CD4-positive, alpha-beta T cell treated with Interleukin-21 for 1 hour (primary cell): ENCODE results near the gene OR52B2.

ENCODE experiments used
- DNase-seq: peaks from one replicate; pipeline ENCODE4 v3.0.0-alpha.2; 2020

The OR52B2 gene

DNA sequence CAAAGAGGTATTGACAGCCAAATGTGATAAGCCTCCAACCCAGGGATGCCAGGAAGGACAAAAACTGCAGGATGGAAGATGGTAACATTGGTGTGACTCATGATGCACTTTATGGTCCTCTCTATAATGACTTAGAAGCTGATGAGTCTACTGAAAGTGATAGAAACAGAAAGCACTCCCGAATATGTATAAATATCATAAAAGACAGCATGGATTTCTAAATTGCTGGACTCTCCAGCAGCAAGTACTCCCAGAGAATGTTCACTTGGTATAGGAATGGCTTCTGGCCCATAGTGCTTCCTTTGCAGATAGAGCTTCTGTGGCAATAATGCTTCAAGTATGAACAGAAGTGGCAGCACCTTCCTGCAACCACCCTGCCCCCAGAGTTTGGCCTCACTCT, at the start of gene OR52B2:
Gene OR52B2 (minus strand): TSS at position 101 of the 400 bp plus-strand sequence. CDS start 0 bp downstream, at position 101.
- DNase-seq: no peak

DNA sequence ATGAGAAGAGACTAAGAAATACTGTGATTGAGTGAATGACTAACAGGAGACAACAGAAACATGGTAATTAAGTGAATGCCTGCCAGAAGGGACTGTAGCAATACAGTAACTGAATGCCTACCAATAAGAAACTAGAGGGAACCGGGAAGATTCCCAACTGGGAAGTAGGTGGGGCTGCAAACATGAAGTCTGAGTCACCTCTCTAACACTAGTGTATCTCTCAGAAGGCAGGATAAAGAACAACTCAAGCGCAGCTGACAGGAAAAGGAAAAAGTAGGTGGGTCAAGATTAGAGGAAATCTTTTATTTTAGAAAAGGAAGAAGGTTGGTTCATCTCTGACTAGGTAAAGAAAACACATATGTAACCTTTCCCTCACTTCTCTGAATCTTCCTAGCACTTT, 49.2 kb upstream of the OR52B2 start:
- DNase-seq: no peak

DNA sequence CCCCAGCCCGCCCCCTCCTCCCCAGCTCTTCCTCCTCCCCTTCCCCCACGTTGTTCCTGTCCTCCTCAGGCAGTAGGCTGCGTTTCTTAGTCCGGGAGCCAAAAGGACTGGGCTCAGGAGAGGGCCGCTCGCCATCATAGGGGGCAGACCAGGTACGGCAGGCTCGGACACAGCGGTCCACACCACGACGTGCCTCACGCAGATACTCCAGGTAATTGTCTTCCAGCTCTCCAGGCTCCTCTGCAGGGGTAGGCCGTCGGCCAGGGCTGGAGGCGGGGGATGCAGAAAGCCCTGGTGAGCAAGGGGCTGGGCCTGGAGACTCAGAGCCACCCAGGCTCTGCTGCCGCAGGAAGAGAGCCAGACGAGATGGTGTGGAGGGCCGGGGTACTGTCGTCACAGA, 47.6 kb upstream of the OR52B2 start:
- no peak for DNase-seq

DNA sequence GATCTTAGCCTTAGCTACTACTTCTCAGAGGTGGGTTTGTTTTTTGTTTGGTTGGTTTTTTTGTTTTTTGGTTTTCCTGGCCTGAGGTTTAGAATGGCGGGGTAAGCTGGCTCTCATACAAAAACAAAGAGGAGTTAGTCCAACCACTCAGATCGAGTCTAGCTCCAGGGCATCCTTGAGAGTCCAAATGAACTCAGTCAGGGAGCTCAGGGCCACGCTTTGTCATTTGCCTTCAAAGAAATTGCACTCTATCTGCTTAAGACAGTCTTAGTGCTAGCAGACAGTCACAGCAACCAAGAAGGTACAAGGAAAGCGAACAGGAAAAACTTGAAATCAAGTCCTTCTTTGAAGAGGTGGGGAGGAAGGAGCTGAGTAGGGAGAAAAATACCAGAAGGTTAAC, 46.4 kb upstream of the OR52B2 start:
- DNase-seq: no peak

DNA sequence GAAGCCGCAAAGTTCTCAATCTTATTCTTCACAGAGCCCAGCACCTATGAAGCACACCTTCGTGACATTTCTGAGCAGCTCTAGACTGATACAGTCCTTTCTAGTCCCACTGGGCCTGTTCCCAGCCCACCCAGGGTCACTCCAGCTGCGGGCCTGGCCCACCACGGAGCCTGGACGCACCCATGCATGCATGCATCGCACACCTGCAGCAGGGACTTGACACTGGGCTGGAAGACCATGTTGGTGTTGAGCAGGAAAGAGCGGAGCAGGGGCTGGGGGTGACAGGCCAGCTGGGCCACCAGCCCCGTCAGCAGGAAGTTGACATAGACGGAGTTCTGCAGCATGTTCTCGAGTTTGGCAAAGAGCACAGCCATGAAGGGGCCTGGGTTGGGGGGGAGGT, 44.4 kb upstream of the OR52B2 start:
- no peak for DNase-seq

DNA sequence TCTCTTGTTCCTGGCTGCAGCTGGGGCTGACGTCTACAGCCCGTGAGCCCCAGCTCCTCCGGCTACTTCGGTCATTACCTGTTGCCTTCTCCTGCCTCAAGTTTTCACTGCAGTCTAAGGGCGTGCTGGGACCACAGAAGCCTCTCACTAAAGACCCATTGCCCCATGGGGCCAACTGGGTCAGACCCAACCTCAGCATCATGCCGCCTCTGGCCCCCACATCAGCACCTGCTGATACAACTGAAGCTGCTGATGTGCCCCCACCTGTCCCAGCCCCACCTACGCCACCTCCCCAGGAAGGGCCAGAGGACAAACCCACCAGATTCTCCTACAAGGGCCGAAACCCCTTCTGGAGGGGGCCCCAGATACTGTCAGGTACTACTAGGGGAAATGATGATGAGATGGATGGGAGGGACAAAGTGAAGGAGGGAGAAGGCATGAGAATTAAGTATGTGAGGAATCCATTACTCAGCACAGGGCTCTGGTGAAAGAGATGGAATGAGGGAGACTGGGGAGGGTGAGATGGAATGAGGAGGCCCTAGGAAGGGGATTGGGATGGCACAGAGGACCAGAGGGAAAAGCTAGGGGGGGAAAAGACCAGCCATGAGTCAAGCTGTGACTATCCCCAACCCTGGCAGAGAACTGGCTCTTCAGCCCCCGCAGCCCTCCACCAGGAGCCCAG, 40.3 kb upstream of the OR52B2 start:
- no peak for DNase-seq

DNA sequence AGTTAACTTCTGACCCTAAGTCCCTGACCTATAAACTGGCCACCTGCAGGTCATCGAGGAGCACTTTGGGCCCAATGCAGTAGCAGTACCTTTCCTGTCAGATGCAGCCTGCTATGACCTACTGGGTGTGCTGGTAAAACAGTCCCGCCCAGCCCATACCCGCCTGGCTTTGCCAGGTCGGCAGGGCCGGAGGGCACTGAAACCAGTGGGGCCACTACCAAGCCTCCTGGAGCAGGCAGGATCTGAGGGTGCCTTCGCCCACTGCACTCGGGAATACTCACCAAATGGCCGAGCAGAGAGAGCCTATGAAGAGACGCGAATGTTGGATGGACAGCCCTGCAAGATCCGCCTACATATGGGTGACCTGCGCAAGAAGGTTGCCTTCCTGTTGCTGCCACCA, 39.7 kb upstream of the OR52B2 start:
- no peak for DNase-seq

DNA sequence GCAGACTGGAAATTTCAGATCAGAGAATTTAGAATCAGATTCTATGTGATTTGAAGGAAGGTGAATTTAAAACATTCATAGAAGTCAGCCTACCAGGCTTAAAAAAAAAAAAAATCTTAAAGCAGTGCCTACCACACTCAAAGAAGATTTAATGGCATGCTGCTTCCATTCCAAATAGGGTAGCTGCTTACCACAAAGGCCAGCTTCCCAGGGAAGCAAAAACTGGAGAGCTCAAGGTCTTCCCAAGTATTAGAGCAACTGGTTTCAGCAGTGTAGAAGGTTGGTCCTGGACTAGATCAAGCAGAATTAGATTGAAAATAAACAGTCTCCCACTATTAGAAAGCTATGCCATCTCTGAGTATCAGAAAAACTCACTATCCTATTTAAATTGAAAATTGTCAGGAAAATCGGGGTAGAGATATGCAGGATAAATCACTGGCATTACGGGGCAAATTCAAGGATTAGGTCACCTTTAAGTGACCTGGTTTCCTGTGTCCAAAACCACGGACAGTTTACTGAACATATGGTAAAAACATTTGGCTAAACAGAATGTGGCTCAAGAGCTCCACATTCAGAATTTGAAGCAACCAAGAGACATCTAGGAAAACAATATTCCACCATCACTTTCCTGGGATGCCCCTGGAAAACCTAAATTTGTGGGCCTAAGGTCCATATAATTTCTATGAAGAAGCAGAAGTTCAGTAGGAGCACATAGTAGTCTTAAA, 36.5 kb upstream of the OR52B2 start:
- no peak for DNase-seq

DNA sequence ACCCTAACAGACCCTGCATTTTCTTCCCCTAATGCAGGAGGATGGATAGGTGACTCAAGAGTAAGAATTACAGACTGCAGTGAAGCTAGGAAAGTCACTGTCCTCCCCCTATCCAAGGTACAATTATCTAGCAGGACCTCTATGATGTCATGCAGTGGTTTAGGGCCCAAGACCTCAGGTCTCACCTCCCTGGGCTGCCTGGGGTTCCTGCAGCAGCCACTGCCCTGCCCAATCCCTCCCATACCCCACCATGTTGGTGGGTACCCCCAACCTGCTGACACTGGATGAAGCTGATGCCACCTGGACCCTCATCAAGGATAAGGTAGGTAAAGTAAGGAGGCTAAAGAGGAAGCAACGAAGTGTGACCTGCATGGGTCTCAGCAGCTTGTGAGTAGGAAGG, 35.2 kb upstream of the OR52B2 start, which contains the start of gene C11orf42:
Gene C11orf42 (plus strand): TSS at position 192 of the 400 bp plus-strand sequence. CDS start 59 bp downstream, at position 251.
- DNase-seq: no peak

DNA sequence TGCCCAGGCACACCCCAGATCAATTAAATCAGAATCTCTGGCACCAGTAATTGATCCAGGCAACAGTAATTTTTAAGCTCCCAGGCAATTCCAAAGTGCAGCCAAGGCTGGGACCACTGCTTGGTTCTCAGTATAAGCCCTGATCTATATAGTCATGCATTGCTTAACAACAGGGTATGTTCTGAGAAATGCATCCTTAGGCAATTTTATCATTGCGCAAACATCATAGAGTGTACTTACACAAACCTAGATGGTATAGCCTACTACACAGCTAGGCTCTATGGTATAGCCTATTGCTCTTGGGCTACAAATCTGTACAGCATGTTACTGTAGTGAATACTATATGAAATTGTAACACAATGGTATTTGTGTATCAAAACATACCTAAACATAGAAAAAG, 34.6 kb upstream of the OR52B2 start:
- no peak for DNase-seq

DNA sequence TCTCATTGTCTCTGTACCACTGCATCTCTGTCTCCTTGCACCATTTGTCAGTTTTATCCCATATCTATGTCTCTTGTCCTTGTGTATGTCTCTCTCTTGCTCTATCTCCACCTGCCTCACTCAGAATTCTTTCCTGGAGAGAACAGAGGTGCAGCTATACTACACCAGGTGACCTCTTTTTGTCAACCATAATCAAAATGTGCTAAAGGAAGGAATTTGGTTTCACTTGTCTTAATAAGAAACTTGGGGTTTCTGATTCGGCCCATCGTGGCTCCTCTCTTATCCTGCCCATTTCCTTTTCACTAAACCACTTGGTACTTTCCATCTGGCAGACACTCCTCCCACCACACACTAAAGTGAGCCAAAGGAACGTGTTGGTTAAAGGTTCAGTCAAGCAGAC, 33.2 kb upstream of the OR52B2 start:
- peak; percentile 40 for DNase-seq

DNA sequence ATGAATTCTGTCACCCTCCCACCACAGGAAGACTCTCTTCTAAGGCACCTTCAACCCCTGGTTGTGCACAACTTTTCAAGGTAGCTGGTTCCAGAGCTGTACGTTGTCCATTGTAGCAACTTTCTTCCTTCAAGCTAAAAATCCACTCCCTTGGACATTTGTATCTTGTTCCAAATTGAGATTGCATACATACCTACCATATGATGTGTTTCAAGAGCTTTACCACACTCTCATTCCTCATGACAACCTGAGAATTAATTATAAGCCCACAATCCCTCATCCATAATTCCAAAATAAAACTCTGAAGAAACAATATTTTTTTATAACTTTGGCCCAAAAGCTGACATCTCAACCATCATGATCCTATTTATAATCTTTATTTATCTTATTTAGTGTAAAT, 31.9 kb upstream of the OR52B2 start:
- no peak for DNase-seq

DNA sequence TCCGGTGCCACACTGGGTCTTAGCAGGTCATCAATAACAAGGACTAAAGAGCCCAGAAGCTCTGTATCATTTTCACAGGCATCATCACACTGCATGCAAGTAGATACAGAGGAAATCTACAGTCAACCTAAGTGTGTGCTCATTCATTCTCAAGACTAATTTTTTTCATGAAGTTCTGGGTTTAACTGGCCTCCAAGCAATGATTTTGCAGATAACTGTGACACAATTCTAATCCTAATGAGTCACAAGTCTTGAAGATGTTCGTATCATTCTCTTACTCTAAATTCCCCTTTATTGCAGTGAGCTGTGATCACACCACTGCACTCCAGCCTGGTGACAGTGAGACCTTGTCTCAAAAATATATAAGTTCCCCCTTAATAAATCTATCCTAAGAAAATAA, 31.4 kb upstream of the OR52B2 start:
- no peak for DNase-seq

DNA sequence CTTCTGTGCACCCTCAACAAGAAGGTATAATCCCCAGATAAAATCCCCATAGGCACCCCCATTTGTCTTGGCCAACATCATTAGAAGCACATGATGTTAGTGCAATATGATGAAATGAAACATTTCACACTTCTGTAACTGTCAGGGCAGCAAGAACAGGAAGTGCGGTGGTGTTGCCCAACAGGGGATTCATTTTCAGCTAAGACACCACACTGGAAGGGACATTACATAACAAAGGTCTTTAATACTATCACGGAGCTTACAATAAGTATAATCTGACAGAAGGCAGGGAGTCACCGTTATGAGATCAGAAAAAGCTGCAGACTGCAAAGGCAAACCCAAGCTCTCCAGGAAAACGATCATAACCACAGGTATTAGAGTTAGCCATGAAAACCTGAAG, 30.8 kb upstream of the OR52B2 start:
- DNase-seq: peak; percentile 50

DNA sequence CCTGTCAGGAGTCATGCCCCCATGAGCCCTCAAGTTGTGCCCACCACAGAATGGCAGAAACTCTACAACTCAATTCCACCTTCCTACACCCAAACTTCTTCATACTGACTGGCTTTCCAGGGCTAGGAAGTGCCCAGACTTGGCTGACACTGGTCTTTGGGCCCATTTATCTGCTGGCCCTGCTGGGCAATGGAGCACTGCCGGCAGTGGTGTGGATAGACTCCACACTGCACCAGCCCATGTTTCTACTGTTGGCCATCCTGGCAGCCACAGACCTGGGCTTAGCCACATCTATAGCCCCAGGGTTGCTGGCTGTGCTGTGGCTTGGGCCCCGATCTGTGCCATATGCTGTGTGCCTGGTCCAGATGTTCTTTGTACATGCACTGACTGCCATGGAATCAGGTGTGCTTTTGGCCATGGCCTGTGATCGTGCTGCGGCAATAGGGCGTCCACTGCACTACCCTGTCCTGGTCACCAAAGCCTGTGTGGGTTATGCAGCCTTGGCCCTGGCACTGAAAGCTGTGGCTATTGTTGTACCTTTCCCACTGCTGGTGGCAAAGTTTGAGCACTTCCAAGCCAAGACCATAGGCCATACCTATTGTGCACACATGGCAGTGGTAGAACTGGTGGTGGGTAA, 29.2 kb upstream of the OR52B2 start, which contains the start of gene OR52W1:
Gene OR52W1 (plus strand): TSS at position 51 of the 637 bp plus-strand sequence. CDS start 0 bp downstream, at position 51.
- DNase-seq: no peak

DNA sequence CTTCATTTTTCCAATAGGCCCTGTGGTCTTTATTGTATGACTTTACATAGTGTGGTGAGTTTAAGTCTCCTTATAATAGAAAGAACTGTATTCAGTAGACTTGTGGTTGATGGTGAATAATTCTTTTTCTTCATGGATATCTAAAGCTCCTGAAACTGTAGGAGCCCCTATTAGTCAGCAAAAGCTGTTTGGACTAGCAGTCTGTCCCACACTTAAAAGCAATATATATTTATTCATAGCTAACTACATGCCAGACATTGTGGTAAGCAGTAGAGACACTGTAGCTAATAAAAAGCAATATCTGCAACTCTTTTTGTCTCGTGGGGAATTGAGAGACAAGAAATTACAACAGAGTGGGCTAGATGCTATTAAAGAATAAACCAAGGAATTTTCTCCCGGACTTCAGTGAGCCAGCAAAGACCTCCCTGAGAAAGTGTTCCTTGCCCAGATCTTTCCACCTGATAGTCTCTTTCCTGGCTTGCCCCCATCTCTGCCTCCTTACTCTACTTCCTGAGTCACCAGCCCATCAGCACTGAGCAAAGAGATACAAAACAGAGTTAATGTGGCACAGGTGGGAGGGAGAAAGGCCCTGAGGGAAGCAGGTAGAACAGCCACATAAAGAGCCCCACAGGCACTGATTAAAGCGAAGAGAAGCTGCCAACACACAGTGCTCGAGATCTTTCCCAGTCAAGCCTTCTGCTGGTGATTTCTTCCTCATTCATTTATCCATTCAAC, 27.5 kb upstream of the OR52B2 start:
- DNase-seq: no peak

DNA sequence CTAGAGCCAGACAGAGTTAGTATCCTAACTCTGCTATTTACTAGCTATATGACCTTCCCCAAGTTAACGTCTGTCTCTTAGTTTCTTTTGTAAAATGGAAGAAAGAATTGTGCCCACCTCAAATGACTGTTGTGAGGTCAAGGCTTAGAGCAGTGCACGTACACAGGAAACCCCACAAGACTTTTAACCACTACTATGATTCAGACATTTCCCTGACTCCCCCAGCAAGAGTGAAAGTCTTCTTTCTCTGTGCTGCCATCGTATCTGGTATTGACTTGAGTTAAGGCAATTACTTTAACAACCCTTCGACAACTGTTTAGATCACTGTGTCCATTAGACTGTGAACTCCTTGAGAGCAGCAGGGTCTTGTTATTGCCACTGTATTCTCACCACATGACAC, 26.3 kb upstream of the OR52B2 start:
- DNase-seq: peak; percentile 18

DNA sequence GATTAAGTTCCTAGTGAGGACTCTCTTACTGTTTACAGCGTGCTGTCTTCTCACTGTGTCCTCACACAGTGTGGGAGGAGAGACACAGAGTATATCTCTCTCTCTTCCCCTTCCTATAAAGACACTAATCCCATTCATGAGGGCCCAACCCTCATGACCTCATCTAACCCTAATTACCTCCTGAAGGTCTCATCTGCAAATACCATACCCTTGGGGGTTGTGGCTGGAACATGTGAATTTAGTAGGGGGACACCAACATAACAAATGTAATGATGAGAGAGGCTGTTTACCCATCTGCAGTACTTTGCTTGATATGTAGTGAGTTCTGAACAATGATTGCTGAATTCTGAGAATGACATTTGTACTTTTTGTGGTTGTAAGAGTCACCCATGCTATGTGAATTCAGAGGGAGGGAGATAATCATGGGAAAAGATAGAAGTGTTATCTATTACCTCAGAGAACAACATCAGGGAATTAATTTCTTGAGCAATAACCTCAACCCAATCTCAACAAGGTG, 24.0 kb upstream of the OR52B2 start:
- DNase-seq: no peak

DNA sequence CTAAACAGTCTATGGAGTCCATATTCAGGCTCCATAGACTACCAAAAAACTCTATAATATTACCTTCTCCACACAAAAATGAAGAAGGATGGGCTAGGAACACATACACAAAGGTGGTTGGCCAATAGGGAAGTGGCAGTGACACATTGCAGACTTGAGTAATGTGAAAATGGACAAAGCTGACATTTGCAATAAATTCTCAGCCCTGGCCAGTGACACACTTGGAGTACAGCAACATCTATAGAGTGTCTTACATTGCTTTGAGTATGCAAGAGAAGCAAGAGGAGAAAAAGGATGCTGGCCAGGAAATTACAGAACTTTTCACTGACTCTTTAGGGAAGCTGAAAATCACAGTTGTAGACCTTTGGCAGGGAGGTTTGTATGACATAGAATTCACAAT, 21.6 kb upstream of the OR52B2 start:
- no peak for DNase-seq

DNA sequence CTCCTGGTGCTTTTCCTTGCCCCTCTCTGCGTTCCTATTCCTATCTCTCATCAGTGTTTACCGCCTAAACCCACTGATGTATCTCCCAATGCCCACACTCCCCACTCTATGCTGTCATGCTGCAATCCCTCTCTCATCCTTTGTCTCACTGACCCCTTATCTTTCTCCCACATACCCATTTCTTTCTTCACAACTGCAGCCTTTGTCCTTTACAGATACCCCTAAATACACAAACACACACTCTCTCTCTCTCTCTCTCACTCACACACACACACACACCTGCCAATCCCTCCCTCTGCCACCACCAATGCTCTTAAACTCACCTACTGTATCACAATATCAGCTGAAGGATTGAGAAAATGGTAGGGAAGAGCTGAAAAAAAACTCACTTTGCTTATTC, 5.3 kb upstream of the OR52B2 start:
- no peak for DNase-seq

DNA sequence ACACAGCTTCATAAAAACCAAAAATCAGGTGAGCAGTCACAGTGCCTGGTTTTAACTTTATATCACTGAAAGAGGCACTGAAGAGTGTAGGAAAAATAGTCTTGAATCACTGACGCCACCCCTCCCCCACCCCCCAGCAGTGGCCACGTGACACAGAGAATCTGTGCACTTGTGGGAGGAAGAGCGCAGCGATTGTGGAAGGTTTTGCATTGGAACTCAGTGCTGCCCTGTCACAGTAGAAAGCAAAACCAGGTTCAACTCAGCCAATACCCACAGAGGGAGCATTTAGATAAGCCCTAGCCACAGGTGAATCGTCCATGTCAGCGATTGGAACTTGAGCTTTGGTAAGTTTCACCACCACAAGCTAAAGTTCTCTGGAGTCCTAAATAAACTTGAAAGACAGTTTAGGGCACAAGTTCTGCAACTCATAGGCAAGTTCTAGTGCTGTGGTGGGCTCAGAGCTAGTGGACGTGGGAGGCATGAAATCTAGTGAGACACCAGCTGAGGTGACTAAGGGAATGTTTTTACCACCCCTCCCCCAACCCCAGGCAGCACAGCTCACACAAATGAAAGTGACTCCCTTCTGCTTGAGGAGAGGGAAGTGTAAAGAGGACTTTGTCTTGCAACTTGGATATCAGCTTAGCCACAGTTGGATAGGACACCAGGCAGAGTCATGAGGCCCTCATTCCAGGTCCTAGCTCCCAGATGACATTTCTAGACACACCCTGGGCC, 13.3 kb downstream of the OR52B2 start:
- no peak for DNase-seq

DNA sequence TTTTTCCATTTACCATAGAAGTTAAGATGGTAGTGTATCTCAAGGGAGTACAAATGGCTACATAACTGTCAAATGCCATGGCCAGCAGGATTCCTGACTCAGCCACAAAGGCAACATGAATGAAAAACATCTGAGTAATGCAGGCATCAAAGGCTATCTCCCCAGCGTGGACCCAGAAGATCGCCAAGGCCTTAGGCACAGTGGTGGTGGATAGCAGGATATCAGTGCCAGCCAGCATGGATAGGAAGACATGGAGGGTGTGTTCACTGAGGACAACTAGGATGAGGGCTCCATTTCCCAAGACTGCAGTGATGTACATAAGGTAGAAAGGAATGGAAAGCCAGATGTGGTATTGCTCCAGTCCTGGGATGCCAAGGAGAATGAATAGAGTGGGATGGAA, 18.0 kb downstream of the OR52B2 start:
- no peak for DNase-seq
